ENCODE data around the gene PTGR3.

PTGR3 gene

DNA sequence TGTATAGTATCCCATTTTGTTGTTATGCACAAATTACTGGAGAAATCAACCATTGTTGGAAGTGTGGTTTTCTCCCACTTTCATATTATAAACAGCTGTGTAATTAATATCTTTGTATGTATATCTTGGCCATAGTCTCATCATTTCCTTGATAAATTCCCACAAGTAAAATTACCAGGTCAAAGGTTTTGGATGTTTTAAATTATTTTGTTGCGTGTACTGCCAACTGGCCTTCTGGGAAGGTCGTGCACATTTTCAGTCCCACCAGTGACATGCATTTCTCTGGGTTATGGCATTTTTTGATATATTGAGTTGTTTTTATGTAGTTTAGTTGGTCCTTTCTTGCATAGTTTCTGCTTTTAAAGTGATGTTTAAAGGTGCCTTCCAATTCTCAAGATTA, 43.2 kb upstream of the PTGR3 start:
- DNase-seq (ENCODE audit: extremely low spot score), result no peak
- TF ChIP-seq, protein P1, sequence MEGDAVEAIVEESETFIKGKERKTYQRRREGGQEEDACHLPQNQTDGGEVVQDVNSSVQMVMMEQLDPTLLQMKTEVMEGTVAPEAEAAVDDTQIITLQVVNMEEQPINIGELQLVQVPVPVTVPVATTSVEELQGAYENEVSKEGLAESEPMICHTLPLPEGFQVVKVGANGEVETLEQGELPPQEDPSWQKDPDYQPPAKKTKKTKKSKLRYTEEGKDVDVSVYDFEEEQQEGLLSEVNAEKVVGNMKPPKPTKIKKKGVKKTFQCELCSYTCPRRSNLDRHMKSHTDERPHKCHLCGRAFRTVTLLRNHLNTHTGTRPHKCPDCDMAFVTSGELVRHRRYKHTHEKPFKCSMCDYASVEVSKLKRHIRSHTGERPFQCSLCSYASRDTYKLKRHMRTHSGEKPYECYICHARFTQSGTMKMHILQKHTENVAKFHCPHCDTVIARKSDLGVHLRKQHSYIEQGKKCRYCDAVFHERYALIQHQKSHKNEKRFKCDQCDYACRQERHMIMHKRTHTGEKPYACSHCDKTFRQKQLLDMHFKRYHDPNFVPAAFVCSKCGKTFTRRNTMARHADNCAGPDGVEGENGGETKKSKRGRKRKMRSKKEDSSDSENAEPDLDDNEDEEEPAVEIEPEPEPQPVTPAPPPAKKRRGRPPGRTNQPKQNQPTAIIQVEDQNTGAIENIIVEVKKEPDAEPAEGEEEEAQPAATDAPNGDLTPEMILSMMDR (IDR thresholded peaks at IDR 0.05; ENCODE audit: control extremely low read depth, extremely low read depth, low read depth, missing control alignments), result no peak
- CTCF ChIA-PET, result interaction anchor here (1.2 to 2.5 kb wide), 2 partner anchors 9 to 10 kb away, joined by 4 to 9 read pairs; no protein-coding TSS in a partner anchor
- POLR2A ChIA-PET, result no interaction called here

- no peak for DNase-seq (ENCODE audit: extremely low spot score)
- ChIA-PET POLR2A (no interaction called here), CTCF (interaction anchor here (1.2 to 2.5 kb wide), 2 partner anchors 9 to 10 kb away, joined by 4 to 9 read pairs; no protein-coding TSS in a partner anchor)
- TF ChIP-seq, protein P1 (IDR thresholded peaks at IDR 0.05; ENCODE audit: control extremely low read depth, extremely low read depth, low read depth, missing control alignments), result no peak
Measured at GRCh38 chr18:75251466-75251865, 42.5 kb upstream of the PTGR3 start.

- ChIA-PET POLR2A (no interaction called here), CTCF (interaction anchor here (2.5 kb wide), 1 partner anchor 11 kb away, joined by 9 read pairs; no protein-coding TSS in a partner anchor)
- DNase-seq (ENCODE audit: extremely low spot score), result no peak
- TF ChIP-seq, protein P1 (IDR thresholded peaks at IDR 0.05; ENCODE audit: control extremely low read depth, extremely low read depth, low read depth, missing control alignments), result no peak
Measured at GRCh38 chr18:75250471-75250821, 41.5 kb upstream of the PTGR3 start.

GRCh38 chr18:75249672-75250470, 40.9 kb upstream of the PTGR3 start:
- TF ChIP-seq, protein P1 (IDR thresholded peaks at IDR 0.05; ENCODE audit: control extremely low read depth, extremely low read depth, low read depth, missing control alignments), result no peak
- POLR2A ChIA-PET, result no interaction called here
- no peak for DNase-seq (ENCODE audit: extremely low spot score)
- CTCF ChIA-PET, result interaction anchor here (2.5 kb wide), 1 partner anchor 11 kb away, joined by 9 read pairs; no protein-coding TSS in a partner anchor

- POLR2A ChIA-PET, result no interaction called here
- TF ChIP-seq, protein P1 (IDR thresholded peaks at IDR 0.05; ENCODE audit: control extremely low read depth, extremely low read depth, low read depth, missing control alignments), result no peak
- CTCF ChIA-PET, result no interaction called here
- DNase-seq (ENCODE audit: extremely low spot score), result no peak
Measured at GRCh38 chr18:75249175-75249518, 40.2 kb upstream of the PTGR3 start.

GRCh38 chr18:75248426-75249174, 39.7 kb upstream of the PTGR3 start:
- CTCF ChIA-PET, result interaction anchor here (0.9 kb wide), 1 partner anchor 24 kb away, joined by 3 read pairs; no protein-coding TSS in a partner anchor
- DNase-seq (ENCODE audit: extremely low spot score), result no peak
- POLR2A ChIA-PET, result no interaction called here
- TF ChIP-seq, protein P1 (IDR thresholded peaks at IDR 0.05; ENCODE audit: control extremely low read depth, extremely low read depth, low read depth, missing control alignments), result no peak

All from GM10248 (cell line).